Raji (cell line): ENCODE data around the gene NDUFS5.

ENCODE experiments used
- POLR2A ChIP-seq: IDR thresholded peaks from 2 replicates; pipeline ENCODE4 v1.6.1; 2011; ENCODE audit warnings: low read depth, low read length, control low read depth; ENCODE audit not compliant: insufficient read depth

NDUFS5 gene

GRCh38 chr1:39026051-39026865, at the start of gene NDUFS5:
TSS of gene NDUFS5 (plus strand) at chr1:39026350. CDS start at chr1:39028725, 2,375 bp downstream.
- TF ChIP-seq POLR2A, result peak; percentile 96

GRCh38 chr1:38989979-38990378, 36.2 kb upstream of the NDUFS5 start:
- no peak for TF ChIP-seq POLR2A

GRCh38 chr1:38990386-38990737, 35.8 kb upstream of the NDUFS5 start:
- TF ChIP-seq POLR2A, result no peak

- peak; percentile 93 for TF ChIP-seq POLR2A
Measured at GRCh38 chr1:38990738-38991637, 35.2 kb upstream of the NDUFS5 start, which contains the start of gene AKIRIN1. TSS of gene AKIRIN1 (plus strand) at chr1:38991276. CDS start at chr1:38991381, 105 bp downstream.

- no peak for TF ChIP-seq POLR2A
Measured at GRCh38 chr1:38991638-38992411, 34.3 kb upstream of the NDUFS5 start.

- TF ChIP-seq POLR2A, result no peak
Measured at GRCh38 chr1:38992412-38993111, 33.6 kb upstream of the NDUFS5 start.

GRCh38 chr1:38994196-38994595, 32.0 kb upstream of the NDUFS5 start:
- no peak for TF ChIP-seq POLR2A

GRCh38 chr1:38997034-38997900, 28.9 kb upstream of the NDUFS5 start:
- no peak for TF ChIP-seq POLR2A

- TF ChIP-seq POLR2A, result no peak
Measured at GRCh38 chr1:38997901-38998190, 28.3 kb upstream of the NDUFS5 start.

- TF ChIP-seq POLR2A, result no peak
Measured at GRCh38 chr1:39001516-39002421, 24.4 kb upstream of the NDUFS5 start.

GRCh38 chr1:39003281-39003680, 22.9 kb upstream of the NDUFS5 start:
- no peak for TF ChIP-seq POLR2A

- TF ChIP-seq POLR2A, result no peak
Measured at GRCh38 chr1:39003794-39004193, 22.4 kb upstream of the NDUFS5 start.

GRCh38 chr1:39006287-39006686, 19.9 kb upstream of the NDUFS5 start:
- TF ChIP-seq POLR2A, result no peak
